ENCODE measurements around the gene SERPINA12. TPM values are rescaled to one million over a fixed set of nuclear protein-coding genes. Genes with fewer than 3 reads are reported as not detected.

SERPINA12 gene, protein sequence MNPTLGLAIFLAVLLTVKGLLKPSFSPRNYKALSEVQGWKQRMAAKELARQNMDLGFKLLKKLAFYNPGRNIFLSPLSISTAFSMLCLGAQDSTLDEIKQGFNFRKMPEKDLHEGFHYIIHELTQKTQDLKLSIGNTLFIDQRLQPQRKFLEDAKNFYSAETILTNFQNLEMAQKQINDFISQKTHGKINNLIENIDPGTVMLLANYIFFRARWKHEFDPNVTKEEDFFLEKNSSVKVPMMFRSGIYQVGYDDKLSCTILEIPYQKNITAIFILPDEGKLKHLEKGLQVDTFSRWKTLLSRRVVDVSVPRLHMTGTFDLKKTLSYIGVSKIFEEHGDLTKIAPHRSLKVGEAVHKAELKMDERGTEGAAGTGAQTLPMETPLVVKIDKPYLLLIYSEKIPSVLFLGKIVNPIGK
- not detected in 2 replicates for total RNA-seq (ENCODE audit: low replicate concordance)

DNA sequence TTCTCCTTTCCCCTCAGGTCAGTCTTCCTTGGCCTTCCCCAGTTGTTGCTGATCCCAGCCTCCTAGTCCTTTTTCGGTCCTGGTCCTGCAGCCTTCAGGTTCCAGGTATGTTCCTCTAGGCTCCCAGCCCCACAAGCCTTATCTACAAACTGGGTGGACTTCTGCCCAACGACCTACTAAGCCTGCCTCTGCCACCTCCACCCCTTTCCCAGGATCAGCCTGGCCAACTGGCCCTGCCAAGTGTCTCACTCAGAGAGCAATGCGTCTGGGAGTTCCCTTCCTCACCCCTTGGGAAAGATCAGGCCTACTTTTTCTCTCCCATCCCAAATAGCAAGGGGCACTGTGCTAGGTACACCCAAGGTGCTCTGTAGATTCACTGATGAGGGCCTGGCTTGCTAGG is at the start of gene SERPINA12:
SERPINA12 (minus strand) TSS at position 114 of the 400 bp plus-strand sequence. CDS start 11,072 bp downstream, outside the sequence.
- TF ChIP-seq, protein P1, sequence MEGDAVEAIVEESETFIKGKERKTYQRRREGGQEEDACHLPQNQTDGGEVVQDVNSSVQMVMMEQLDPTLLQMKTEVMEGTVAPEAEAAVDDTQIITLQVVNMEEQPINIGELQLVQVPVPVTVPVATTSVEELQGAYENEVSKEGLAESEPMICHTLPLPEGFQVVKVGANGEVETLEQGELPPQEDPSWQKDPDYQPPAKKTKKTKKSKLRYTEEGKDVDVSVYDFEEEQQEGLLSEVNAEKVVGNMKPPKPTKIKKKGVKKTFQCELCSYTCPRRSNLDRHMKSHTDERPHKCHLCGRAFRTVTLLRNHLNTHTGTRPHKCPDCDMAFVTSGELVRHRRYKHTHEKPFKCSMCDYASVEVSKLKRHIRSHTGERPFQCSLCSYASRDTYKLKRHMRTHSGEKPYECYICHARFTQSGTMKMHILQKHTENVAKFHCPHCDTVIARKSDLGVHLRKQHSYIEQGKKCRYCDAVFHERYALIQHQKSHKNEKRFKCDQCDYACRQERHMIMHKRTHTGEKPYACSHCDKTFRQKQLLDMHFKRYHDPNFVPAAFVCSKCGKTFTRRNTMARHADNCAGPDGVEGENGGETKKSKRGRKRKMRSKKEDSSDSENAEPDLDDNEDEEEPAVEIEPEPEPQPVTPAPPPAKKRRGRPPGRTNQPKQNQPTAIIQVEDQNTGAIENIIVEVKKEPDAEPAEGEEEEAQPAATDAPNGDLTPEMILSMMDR (IDR thresholded peaks at IDR 0.05; ENCODE audit: insufficient read depth, low read length): no peak
- no peak for DNase-seq (ENCODE audit: low read depth)
- no peak within 1 kb of the TSS for H3K4me3 ChIP-seq (ENCODE audit: low read depth, low read length)

DNA sequence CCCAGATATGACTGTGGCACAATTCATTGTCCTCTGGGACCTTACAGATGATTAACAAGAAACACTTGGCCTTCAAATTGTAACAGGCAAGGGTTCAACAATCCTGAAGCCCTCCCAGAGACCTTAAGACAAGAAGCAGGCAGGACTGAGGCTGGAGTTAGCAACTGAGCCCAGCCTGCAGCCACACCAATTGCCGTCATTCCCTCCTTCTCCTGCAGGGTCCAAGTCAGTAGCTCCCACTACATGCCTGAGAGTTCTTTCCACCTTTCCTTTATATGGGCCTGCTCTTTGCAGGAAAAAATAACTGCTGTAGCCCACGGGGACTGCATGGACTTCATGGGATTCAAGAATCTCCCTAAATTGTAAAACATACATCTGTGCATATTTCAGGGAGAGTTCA is 49.6 kb upstream of the SERPINA12 start:
- TF ChIP-seq, protein P1 (IDR thresholded peaks at IDR 0.05; ENCODE audit: insufficient read depth, low read length): no peak
- no peak overlapping the region for H3K4me3 ChIP-seq (ENCODE audit: low read depth, low read length)
- no peak for DNase-seq (ENCODE audit: low read depth)

DNA sequence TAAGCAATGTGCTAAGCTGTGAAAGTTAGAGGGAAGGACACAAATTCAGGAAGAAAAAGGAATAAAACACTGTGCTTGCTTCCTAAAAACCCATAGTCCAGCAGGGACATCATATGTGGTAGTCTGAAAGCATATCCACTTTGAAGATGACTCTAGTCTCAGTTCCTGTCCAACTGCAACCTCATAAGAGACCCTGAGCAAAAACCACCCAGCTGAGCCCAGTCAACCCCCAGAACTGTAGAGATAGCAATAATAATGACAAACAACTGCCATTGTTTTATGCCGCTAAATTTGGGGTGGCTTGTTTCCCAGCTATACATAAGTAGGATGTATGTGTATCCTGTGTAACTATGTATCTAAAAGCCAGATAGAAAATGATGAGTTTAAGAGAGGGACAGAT is 48.1 kb upstream of the SERPINA12 start:
- no peak overlapping the region for H3K4me3 ChIP-seq (ENCODE audit: low read depth, low read length)
- no peak for DNase-seq (ENCODE audit: low read depth)
- TF ChIP-seq, protein P1 (IDR thresholded peaks at IDR 0.05; ENCODE audit: insufficient read depth, low read length): no peak

DNA sequence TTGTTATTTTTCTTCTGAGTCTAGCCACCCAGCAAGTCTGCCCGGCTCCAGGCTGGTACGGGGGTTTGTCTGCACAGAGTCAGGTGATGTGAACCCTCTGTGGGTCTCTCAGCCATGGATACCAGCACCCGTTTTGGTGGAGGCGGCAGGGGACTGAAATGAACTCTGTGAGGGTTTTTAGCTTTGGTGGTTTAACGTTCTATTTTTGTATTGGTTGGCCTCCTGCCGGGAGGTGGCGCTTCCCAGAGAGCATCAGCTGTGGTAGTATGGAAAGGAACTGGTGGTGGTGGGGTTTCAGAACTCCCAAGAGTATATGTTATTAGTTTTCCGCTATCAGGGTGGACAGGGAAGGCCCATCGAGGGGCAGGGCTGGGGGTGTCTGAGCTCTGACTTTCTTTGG is 46.7 kb upstream of the SERPINA12 start:
- TF ChIP-seq, protein P1 (IDR thresholded peaks at IDR 0.05; ENCODE audit: insufficient read depth, low read length): no peak
- DNase-seq (ENCODE audit: low read depth): no peak
- H3K4me3 ChIP-seq (ENCODE audit: low read depth, low read length): no peak overlapping the region

DNA sequence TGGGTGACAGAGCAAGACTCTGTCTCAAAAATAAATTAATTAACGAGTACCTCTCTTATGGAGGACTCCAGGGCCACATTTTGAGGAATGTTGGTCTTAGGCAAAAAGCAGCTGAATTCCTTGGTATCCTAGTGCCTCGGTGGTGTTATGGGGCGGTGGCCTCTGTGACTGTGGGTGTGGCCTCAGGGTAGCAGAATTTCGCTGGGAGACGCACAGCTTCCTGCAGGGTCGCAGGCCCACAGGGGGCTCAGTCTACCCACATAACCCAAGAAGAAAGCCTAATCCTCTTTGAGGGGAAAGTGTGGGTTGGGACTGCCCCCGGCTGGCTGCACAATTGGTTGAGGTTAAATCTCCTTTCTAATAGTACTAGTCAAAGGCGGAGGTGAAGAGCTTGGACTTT is 40.8 kb upstream of the SERPINA12 start:
- H3K4me3 ChIP-seq (ENCODE audit: low read depth, low read length): no peak overlapping the region
- TF ChIP-seq, protein P1 (IDR thresholded peaks at IDR 0.05; ENCODE audit: insufficient read depth, low read length): no peak
- no peak for DNase-seq (ENCODE audit: low read depth)

DNA sequence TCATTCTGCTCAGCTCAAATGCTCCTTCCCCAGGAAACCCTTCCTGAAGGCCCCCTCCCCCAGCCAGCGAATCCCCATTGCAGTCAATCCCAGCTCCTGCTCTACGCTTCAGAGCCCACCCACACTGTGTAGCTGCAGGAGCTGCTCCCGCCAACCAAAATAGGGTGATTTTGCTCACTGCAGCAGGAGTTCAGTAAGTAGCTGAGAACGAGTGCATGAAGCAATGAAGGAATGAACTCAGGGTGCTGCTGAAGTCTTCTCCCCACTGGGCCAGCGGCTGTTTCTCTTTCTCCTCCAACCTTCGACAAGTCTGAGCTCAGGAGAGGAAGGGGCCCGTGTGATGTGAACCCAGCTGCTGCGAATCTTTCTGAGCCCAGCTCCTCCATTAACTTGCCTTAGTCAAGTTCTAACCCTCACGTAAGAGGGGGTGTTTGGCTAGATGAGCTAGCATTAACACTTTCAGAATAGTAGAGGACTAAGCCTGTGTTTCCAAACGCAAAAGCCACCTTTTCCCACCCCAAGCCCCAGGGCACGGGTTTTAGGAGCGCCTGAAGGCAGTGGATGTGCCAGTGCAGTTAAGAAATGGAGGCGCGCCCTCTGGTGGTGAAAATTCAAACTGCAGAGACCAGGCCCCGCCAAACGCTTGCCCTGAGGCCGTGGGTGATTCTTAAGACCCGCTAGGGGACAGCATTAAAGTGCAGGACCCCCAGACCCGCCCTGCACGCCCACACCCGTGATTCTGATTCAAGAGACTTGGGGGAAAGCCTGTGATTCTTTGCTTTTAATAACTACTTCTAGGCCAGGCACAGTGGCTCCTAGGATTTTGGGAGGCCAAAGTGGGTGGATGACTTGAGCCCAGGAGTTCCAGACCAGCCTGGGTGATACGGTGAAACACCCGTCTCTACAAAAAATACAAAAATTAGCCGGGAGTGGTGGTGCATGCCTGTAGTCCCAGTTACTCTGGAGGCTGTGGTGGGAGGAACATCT is 40.0 kb upstream of the SERPINA12 start:
- DNase-seq (ENCODE audit: low read depth): peak; percentile 58
- H3K4me3 ChIP-seq (ENCODE audit: low read depth, low read length): no peak overlapping the region
- TF ChIP-seq, protein P1 (IDR thresholded peaks at IDR 0.05; ENCODE audit: insufficient read depth, low read length): peak; percentile 85
